ENCODE measurements around the gene C3orf18.

- TF ChIP-seq CTCF (IDR thresholded peaks at IDR 0.05; ENCODE audit: insufficient read depth, low read depth, low read length), result peak; percentile 62
- no peak for TF ChIP-seq EZH2 (IDR thresholded peaks at IDR 0.05; ENCODE audit: insufficient read depth, low read length)
These were observed 17.3 kb downstream of the C3orf18 start for GRCh38 chr3:50550079-50550736.
